Thoracic aorta (tissue), 2 donors: ENCODE results near the gene PCNX2. TPM values are rescaled to one million over a fixed set of nuclear protein-coding genes. Genes with fewer than 3 reads are reported as not detected.

Source experiments
- ATAC-seq: fragments of 150-250 bp; one replicate; pipeline ENCODE4 v1.8.0; 2017; ENCODE audit warnings: low read depth; ENCODE audit not compliant: insufficient number of reproducible peaks, low FRiP score
- DNase-seq: peaks from one replicate; pipeline ENCODE4 v3.0.0-alpha.2; 2020; ENCODE audit warnings: low spot score
- H3K27ac ChIP-seq, 2 donors: fragments of 200-600 bp; sonication (generic); 1 replicate in 1 of 2; 2 replicates in 1 of 2; pipeline ENCODE4 v1.5.1; 2016; ENCODE audit warnings: mild to moderate bottlenecking in 2 of 2, moderate library complexity in 2 of 2
- H3K27me3 ChIP-seq: fragments of 200-600 bp; sonication (generic); replicated peaks from 2 replicates; pipeline ENCODE4 v1.6.0; 2016; ENCODE audit warnings: mild to moderate bottlenecking; ENCODE audit not compliant: insufficient read depth
- H3K36me3 ChIP-seq: fragments of 200-600 bp; sonication (generic); one replicate; pipeline ENCODE4 v1.5.1; 2016
- H3K4me1 ChIP-seq, 2 donors: fragments of 200-600 bp; sonication (generic); 1 replicate in 1 of 2; 2 replicates in 1 of 2; pipeline versions ENCODE4 v1.5.1 to v1.6.0; 2016; ENCODE audit warnings: low read depth in 2 of 2, mild to moderate bottlenecking in 1 of 2; ENCODE audit not compliant: control insufficient read depth in 1 of 2
- H3K4me3 ChIP-seq: fragments of 200-600 bp; sonication (generic); 2 replicates; pipeline ENCODE4 v1.5.1; 2016; ENCODE audit warnings: mild to moderate bottlenecking
- H3K9me3 ChIP-seq: fragments of 200-600 bp; sonication (generic); 2 replicates; pipeline ENCODE4 v1.5.1; 2016
- total RNA-seq, 2 donors: library from RNA; depleted of rRNA; stranded (reverse); fragments of >200 nt; gene quantifications; one replicate each; pipeline versions ENCODE4 v1.1.0 to v1.2.3, GENCODE V29; 2016
- TF ChIP-seq, protein P1 (sequence below): fragments of 200-600 bp; sonication (generic); IDR thresholded peaks from one replicate; pipeline ENCODE4 v1.5.1; 2019; ENCODE audit warnings: antibody characterized with exemption

Gene PCNX2
- total RNA-seq, 2 donors from 2014 or later, result 13.6 to 14.8 TPM

- Histone ChIP-seq H3K9me3 (no peaks in the 10 kb centered on the region), H3K4me3 (no peak overlapping the region), H3K4me1 (no peaks in the 10 kb centered on the region), H3K27me3 (no peaks in the 10 kb centered on the region), H3K36me3 (peaks cover 13% of the 10 kb centered on the region), H3K27ac (no peak overlapping the region)
- TF ChIP-seq, protein P1, sequence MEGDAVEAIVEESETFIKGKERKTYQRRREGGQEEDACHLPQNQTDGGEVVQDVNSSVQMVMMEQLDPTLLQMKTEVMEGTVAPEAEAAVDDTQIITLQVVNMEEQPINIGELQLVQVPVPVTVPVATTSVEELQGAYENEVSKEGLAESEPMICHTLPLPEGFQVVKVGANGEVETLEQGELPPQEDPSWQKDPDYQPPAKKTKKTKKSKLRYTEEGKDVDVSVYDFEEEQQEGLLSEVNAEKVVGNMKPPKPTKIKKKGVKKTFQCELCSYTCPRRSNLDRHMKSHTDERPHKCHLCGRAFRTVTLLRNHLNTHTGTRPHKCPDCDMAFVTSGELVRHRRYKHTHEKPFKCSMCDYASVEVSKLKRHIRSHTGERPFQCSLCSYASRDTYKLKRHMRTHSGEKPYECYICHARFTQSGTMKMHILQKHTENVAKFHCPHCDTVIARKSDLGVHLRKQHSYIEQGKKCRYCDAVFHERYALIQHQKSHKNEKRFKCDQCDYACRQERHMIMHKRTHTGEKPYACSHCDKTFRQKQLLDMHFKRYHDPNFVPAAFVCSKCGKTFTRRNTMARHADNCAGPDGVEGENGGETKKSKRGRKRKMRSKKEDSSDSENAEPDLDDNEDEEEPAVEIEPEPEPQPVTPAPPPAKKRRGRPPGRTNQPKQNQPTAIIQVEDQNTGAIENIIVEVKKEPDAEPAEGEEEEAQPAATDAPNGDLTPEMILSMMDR, result no peak
- DNase-seq (no peak), ATAC-seq (no peak)
Observed at GRCh38 chr1:232998138-232998537, 297.4 kb downstream of the PCNX2 start.

DNA sequence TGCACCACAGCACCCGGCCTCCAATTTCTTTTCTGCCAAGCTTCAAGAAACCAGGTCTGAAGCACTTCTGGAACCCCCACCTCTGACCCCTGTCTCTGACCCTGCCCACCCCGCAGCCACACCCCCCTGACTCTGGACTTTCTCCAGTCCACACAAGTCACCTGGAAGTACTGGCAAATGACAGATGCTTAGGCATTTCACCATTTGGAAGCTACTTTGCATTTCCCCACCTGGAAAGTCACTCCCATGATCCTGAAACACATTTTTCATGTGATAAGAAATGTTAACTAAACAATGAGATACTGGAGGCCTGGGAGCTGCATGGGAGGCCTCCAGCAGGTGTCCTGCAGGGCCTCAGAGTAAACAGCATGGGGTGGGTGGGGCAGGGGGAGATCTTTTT is 299.4 kb downstream of the PCNX2 start:
- H3K4me3 ChIP-seq, result no peak overlapping the region
- DNase-seq (no peak), ATAC-seq (no peak)
- TF ChIP-seq, protein P1, result no peak
- H3K27ac ChIP-seq, result no peak overlapping the region
- peaks cover 13% of the 10 kb centered on the region for H3K36me3 ChIP-seq
- H3K27me3 ChIP-seq, result no peaks in the 10 kb centered on the region
- H3K9me3 ChIP-seq, result no peaks in the 10 kb centered on the region
- no peaks in the 10 kb centered on the region for H3K4me1 ChIP-seq

DNA sequence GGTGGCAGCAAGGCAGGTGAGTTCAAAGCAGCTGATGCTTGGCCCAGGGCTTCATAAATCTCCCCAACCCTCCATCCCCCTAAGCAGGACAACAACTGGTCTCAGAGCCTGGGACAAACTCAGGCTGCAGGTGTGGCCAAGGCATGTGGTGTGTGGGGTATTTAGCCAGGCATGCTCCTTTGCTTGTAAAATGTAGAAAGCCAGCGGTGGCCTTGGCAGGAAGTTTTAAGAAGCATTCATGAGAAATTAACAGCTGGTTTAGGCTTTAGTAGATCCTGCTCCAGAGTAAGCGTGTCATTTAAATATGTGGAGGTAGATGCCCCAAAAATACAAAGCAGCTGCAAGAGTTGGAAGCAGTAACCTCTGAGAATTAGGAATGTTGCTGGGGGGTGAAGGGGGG is 300.3 kb downstream of the PCNX2 start:
- DNase-seq, result no peak
- no peaks in the 10 kb centered on the region for H3K4me1 ChIP-seq
- no peak overlapping the region for H3K27ac ChIP-seq
- no peaks in the 10 kb centered on the region for H3K27me3 ChIP-seq
- H3K36me3 ChIP-seq, result peaks cover 11% of the 10 kb centered on the region
- no peak for ATAC-seq
- TF ChIP-seq, protein P1, result no peak
- no peak overlapping the region for H3K4me3 ChIP-seq
- no peaks in the 10 kb centered on the region for H3K9me3 ChIP-seq

GRCh38 chr1:232993555-232993954 is 302.0 kb downstream of the PCNX2 start:
- Histone ChIP-seq H3K9me3 (no peaks in the 10 kb centered on the region), H3K36me3 (peaks cover 6% of the 10 kb centered on the region), H3K4me1 (no peaks in the 10 kb centered on the region), H3K27ac (no peak overlapping the region), H3K27me3 (no peaks in the 10 kb centered on the region), H3K4me3 (no peak overlapping the region)
- no peak for ATAC-seq
- no peak for DNase-seq
- TF ChIP-seq, protein P1, result no peak

- Histone ChIP-seq H3K27me3 (no peaks in the 10 kb centered on the region), H3K4me3 (no peak overlapping the region), H3K9me3 (no peaks in the 10 kb centered on the region), H3K4me1 (no peaks in the 10 kb centered on the region), H3K27ac (no peak overlapping the region), H3K36me3 (peaks cover 6% of the 10 kb centered on the region)
- TF ChIP-seq, protein P1, result no peak
- no peak for DNase-seq
- ATAC-seq, result no peak
Observed at GRCh38 chr1:232992227-232992626, 303.3 kb downstream of the PCNX2 start.
